WTC11 (cell line): ENCODE data around the gene TNFRSF4.

Experiments used
- ESRRA ChIP-seq: sonication (generic); formaldehyde crosslinking; IDR thresholded peaks from 2 replicates; pipeline ENCODE4 v1.8.1; 2022; ENCODE audit warnings: mild to moderate bottlenecking, missing genetic modification reagents, borderline replicate concordance
- GRHL2 ChIP-seq: fragments of 250-450 bp; sonication (Bioruptor Pico); IDR thresholded peaks from 2 replicates; pipeline ENCODE4 v1.8.0; 2022; ENCODE audit warnings: mild to moderate bottlenecking, moderate library complexity; ENCODE audit not compliant: insufficient replicate concordance, severe bottlenecking
- IRF2 ChIP-seq: sonication (generic); formaldehyde crosslinking; IDR thresholded peaks from 2 replicates; pipeline ENCODE4 v1.8.0; 2022; ENCODE audit warnings: low read depth, missing genetic modification reagents, borderline replicate concordance
- NR2C2 ChIP-seq: sonication (generic); formaldehyde crosslinking; IDR thresholded peaks from 2 replicates; pipeline ENCODE4 v1.8.0; 2022; ENCODE audit warnings: mild to moderate bottlenecking, missing genetic modification reagents
- NR3C1 ChIP-seq: sonication (generic); formaldehyde crosslinking; conservative IDR thresholded peaks from 2 replicates; pipeline ENCODE4 v1.8.1; 2023; ENCODE audit warnings: low read depth, mild to moderate bottlenecking, missing genetic modification reagents
- SMAD3 ChIP-seq: sonication (generic); formaldehyde crosslinking; IDR thresholded peaks from 2 replicates; pipeline ENCODE4 v1.8.0; 2022; ENCODE audit warnings: missing genetic modification reagents, mild to moderate bottlenecking, borderline replicate concordance
- SP1 ChIP-seq: sonication (generic); formaldehyde crosslinking; conservative IDR thresholded peaks from 2 replicates; pipeline ENCODE4 v1.8.1; 2022; ENCODE audit warnings: missing genetic modification reagents
- TF ChIP-seq, protein P1 (sequence below): fragments of 200-600 bp; IDR thresholded peaks from 2 replicates; pipeline ENCODE4 v1.8.0; 2022; ENCODE audit warnings: antibody characterized with exemption
- TF ChIP-seq, protein P2 (sequence below): sonication (generic); formaldehyde crosslinking; IDR thresholded peaks from 2 replicates; pipeline ENCODE4 v1.8.0; 2022; ENCODE audit warnings: mild to moderate bottlenecking, missing genetic modification reagents
- TF ChIP-seq, protein P3 (sequence below): sonication (generic); formaldehyde crosslinking; IDR thresholded peaks from 2 replicates; pipeline ENCODE4 v1.8.1; 2023; ENCODE audit warnings: mild to moderate bottlenecking, missing genetic modification reagents, moderate library complexity
- TF ChIP-seq, protein P4 (sequence below): sonication (generic); formaldehyde crosslinking; IDR thresholded peaks from 2 replicates; pipeline ENCODE4 v1.8.1; 2023; ENCODE audit warnings: mild to moderate bottlenecking, moderate library complexity, missing genetic modification reagents
- TF ChIP-seq, protein P5 (sequence below): sonication (generic); formaldehyde crosslinking; IDR thresholded peaks from 2 replicates; pipeline ENCODE4 v1.8.1; 2023; ENCODE audit warnings: mild to moderate bottlenecking, missing genetic modification reagents, moderate library complexity
- TF ChIP-seq, protein P6 (sequence below): sonication (generic); formaldehyde crosslinking; IDR thresholded peaks from 2 replicates; pipeline ENCODE4 v1.8.0; 2022; ENCODE audit warnings: missing genetic modification reagents

DNA sequence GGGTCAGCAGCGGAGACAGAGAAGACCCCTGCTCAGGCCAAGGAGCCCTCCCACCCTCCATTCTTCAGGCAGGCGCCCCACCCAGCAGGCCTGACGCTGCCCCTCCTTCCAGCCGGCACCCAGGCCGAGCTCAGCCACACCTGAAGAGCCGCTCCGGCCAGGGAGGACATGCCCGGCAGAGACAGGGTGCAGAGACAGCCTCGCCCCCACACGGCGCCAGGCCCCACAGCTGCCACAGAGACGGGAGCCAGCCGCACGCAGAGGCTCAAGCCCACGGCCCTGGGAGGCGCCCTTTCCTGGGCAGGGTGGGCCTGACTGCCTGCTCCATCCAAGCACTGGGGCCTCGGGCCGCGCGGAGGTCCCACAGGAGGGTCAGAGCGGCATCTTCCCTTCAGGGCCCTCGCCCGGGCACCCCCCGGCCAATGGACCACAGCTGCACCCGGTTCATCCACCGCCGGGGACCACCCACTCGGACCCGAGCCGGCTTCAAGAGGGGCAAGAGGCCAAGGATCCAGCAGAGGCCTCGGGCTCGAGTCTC is 35.1 kb downstream of the TNFRSF4 start:
- TF ChIP-seq, protein P1, sequence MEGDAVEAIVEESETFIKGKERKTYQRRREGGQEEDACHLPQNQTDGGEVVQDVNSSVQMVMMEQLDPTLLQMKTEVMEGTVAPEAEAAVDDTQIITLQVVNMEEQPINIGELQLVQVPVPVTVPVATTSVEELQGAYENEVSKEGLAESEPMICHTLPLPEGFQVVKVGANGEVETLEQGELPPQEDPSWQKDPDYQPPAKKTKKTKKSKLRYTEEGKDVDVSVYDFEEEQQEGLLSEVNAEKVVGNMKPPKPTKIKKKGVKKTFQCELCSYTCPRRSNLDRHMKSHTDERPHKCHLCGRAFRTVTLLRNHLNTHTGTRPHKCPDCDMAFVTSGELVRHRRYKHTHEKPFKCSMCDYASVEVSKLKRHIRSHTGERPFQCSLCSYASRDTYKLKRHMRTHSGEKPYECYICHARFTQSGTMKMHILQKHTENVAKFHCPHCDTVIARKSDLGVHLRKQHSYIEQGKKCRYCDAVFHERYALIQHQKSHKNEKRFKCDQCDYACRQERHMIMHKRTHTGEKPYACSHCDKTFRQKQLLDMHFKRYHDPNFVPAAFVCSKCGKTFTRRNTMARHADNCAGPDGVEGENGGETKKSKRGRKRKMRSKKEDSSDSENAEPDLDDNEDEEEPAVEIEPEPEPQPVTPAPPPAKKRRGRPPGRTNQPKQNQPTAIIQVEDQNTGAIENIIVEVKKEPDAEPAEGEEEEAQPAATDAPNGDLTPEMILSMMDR = no peak
- TF ChIP-seq SP1 (CRISPR knock-in tag) = no peak
- TF ChIP-seq IRF2 = no peak
- no peak for TF ChIP-seq NR3C1 (CRISPR knock-in tag)
- no peak for TF ChIP-seq ESRRA (CRISPR knock-in tag)
- TF ChIP-seq, protein P2, sequence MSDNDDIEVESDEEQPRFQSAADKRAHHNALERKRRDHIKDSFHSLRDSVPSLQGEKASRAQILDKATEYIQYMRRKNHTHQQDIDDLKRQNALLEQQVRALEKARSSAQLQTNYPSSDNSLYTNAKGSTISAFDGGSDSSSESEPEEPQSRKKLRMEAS (CRISPR knock-in tag) = no peak
- TF ChIP-seq, protein P3, sequence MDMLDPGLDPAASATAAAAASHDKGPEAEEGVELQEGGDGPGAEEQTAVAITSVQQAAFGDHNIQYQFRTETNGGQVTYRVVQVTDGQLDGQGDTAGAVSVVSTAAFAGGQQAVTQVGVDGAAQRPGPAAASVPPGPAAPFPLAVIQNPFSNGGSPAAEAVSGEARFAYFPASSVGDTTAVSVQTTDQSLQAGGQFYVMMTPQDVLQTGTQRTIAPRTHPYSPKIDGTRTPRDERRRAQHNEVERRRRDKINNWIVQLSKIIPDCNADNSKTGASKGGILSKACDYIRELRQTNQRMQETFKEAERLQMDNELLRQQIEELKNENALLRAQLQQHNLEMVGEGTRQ (CRISPR knock-in tag) = no peak
- TF ChIP-seq GRHL2 (CRISPR knock-in tag) = no peak
- TF ChIP-seq, protein P4, sequence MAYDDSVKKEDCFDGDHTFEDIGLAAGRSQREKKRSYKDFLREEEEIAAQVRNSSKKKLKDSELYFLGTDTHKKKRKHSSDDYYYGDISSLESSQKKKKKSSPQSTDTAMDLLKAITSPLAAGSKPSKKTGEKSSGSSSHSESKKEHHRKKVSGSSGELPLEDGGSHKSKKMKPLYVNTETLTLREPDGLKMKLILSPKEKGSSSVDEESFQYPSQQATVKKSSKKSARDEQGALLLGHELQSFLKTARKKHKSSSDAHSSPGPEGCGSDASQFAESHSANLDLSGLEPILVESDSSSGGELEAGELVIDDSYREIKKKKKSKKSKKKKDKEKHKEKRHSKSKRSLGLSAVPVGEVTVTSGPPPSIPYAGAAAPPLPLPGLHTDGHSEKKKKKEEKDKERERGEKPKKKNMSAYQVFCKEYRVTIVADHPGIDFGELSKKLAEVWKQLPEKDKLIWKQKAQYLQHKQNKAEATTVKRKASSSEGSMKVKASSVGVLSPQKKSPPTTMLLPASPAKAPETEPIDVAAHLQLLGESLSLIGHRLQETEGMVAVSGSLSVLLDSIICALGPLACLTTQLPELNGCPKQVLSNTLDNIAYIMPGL (CRISPR knock-in tag) = no peak
- no peak for TF ChIP-seq NR2C2
- TF ChIP-seq, protein P5, sequence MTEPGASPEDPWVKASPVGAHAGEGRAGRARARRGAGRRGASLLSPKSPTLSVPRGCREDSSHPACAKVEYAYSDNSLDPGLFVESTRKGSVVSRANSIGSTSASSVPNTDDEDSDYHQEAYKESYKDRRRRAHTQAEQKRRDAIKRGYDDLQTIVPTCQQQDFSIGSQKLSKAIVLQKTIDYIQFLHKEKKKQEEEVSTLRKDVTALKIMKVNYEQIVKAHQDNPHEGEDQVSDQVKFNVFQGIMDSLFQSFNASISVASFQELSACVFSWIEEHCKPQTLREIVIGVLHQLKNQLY (CRISPR knock-in tag) = no peak
- TF ChIP-seq, protein P6, sequence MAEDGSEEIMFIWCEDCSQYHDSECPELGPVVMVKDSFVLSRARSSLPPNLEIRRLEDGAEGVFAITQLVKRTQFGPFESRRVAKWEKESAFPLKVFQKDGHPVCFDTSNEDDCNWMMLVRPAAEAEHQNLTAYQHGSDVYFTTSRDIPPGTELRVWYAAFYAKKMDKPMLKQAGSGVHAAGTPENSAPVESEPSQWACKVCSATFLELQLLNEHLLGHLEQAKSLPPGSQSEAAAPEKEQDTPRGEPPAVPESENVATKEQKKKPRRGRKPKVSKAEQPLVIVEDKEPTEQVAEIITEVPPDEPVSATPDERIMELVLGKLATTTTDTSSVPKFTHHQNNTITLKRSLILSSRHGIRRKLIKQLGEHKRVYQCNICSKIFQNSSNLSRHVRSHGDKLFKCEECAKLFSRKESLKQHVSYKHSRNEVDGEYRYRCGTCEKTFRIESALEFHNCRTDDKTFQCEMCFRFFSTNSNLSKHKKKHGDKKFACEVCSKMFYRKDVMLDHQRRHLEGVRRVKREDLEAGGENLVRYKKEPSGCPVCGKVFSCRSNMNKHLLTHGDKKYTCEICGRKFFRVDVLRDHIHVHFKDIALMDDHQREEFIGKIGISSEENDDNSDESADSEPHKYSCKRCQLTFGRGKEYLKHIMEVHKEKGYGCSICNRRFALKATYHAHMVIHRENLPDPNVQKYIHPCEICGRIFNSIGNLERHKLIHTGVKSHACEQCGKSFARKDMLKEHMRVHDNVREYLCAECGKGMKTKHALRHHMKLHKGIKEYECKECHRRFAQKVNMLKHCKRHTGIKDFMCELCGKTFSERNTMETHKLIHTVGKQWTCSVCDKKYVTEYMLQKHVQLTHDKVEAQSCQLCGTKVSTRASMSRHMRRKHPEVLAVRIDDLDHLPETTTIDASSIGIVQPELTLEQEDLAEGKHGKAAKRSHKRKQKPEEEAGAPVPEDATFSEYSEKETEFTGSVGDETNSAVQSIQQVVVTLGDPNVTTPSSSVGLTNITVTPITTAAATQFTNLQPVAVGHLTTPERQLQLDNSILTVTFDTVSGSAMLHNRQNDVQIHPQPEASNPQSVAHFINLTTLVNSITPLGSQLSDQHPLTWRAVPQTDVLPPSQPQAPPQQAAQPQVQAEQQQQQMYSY (CRISPR knock-in tag) = no peak
- TF ChIP-seq SMAD3 = no peak
